HEK293 (cell line): ENCODE results near the gene C11orf58.

Source experiments
- BCL11A ChIP-seq: fragments of 450-650 bp; formaldehyde crosslinking; IDR thresholded peaks from 2 replicates; pipeline ENCODE4 v1.5.1; 2016; ENCODE audit warnings: low read depth, missing biosample characterization, missing genetic modification characterization
- RBAK ChIP-seq: fragments of 450-650 bp; formaldehyde crosslinking; IDR thresholded peaks from 2 replicates; pipeline ENCODE4 v1.5.1; 2016; ENCODE audit warnings: missing biosample characterization, missing genetic modification characterization
- ZNF747 ChIP-seq: fragments of 450-650 bp; formaldehyde crosslinking; IDR thresholded peaks from 2 replicates; pipeline ENCODE4 v1.5.1; 2016; ENCODE audit warnings: missing biosample characterization, missing genetic modification characterization
- TF ChIP-seq, protein P1 (sequence below): fragments of 450-650 bp; formaldehyde crosslinking; IDR thresholded peaks from 2 replicates; pipeline ENCODE4 v1.5.1; 2016; ENCODE audit warnings: missing biosample characterization, missing genetic modification characterization
- TF ChIP-seq, protein P2 (sequence below): fragments of 450-650 bp; formaldehyde crosslinking; IDR thresholded peaks from 2 replicates; pipeline ENCODE4 v1.5.1; 2016; ENCODE audit warnings: missing biosample characterization, missing genetic modification characterization

DNA sequence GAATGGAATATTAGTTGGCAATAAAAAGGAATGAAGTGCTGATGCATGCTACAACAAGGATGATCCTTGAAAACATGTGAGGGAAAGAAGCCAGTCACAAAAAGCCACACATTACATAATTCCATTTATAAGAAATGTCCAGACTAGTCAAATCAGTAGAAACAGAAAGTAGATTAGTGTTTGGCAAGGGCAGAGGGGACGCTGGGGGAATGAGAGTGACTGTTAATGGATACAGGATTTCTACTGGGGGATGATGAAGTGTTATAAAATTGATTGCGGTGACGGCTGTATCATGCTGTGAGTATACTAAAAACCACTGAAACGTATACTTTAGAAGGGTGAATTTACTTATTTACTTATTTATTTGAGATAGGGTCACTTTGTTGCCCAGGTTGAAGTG is 57.9 kb downstream of the C11orf58 start:
- TF ChIP-seq, protein P1, sequence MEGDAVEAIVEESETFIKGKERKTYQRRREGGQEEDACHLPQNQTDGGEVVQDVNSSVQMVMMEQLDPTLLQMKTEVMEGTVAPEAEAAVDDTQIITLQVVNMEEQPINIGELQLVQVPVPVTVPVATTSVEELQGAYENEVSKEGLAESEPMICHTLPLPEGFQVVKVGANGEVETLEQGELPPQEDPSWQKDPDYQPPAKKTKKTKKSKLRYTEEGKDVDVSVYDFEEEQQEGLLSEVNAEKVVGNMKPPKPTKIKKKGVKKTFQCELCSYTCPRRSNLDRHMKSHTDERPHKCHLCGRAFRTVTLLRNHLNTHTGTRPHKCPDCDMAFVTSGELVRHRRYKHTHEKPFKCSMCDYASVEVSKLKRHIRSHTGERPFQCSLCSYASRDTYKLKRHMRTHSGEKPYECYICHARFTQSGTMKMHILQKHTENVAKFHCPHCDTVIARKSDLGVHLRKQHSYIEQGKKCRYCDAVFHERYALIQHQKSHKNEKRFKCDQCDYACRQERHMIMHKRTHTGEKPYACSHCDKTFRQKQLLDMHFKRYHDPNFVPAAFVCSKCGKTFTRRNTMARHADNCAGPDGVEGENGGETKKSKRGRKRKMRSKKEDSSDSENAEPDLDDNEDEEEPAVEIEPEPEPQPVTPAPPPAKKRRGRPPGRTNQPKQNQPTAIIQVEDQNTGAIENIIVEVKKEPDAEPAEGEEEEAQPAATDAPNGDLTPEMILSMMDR, result no peak
- TF ChIP-seq, protein P2, sequence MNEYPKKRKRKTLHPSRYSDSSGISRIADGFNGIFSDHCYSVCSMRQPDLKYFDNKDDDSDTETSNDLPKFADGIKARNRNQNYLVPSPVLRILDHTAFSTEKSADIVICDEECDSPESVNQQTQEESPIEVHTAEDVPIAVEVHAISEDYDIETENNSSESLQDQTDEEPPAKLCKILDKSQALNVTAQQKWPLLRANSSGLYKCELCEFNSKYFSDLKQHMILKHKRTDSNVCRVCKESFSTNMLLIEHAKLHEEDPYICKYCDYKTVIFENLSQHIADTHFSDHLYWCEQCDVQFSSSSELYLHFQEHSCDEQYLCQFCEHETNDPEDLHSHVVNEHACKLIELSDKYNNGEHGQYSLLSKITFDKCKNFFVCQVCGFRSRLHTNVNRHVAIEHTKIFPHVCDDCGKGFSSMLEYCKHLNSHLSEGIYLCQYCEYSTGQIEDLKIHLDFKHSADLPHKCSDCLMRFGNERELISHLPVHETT (tag by site-specific recombination), result no peak
- no peak for TF ChIP-seq BCL11A (tag by site-specific recombination)
- no peak for TF ChIP-seq ZNF747 (tag by site-specific recombination)
- TF ChIP-seq RBAK, result no peak
